Glutamatergic neuron (in vitro differentiated cells): ENCODE results near the gene ZNF835. TPM values are rescaled to one million over a fixed set of nuclear protein-coding genes. Genes with fewer than 3 reads are reported as not detected.

Experiments
- DNase-seq: peaks from one replicate; pipeline ENCODE4 v3.0.0; 2022
- H3K27ac Mint-ChIP-seq: one replicate; pipeline ENCODE4 v1.8.0; 2020; ENCODE audit warnings: mild to moderate bottlenecking, mixed read lengths, inconsistent platforms; ENCODE audit not compliant: unreplicated experiment
- H3K27me3 Mint-ChIP-seq: one replicate; pipeline ENCODE4 v1.8.0; 2020; ENCODE audit warnings: mild to moderate bottlenecking, moderate library complexity, mixed read lengths, inconsistent platforms; ENCODE audit not compliant: unreplicated experiment
- H3K36me3 Mint-ChIP-seq: one replicate; pipeline ENCODE4 v1.8.0; 2020; ENCODE audit warnings: mild to moderate bottlenecking, mixed read lengths, inconsistent platforms; ENCODE audit not compliant: unreplicated experiment
- H3K4me1 Mint-ChIP-seq: one replicate; pipeline ENCODE4 v1.8.0; 2020; ENCODE audit warnings: mild to moderate bottlenecking, low read depth, mixed read lengths, inconsistent platforms; ENCODE audit not compliant: unreplicated experiment
- H3K4me3 Mint-ChIP-seq: one replicate; pipeline ENCODE4 v1.8.0; 2020; ENCODE audit warnings: mild to moderate bottlenecking, mixed read lengths, inconsistent platforms; ENCODE audit not compliant: unreplicated experiment
- H3K9me3 Mint-ChIP-seq: one replicate; pipeline ENCODE4 v1.8.0; 2020; ENCODE audit warnings: mild to moderate bottlenecking, moderate library complexity, mixed read lengths, inconsistent platforms; ENCODE audit not compliant: unreplicated experiment
- CTCF ChIP-seq: fragments of 200-600 bp; sonication (generic); IDR thresholded peaks from one replicate; pipeline ENCODE4 v1.5.0; 2021; ENCODE audit not compliant: partially characterized antibody, unreplicated experiment
- total RNA-seq: library from RNA; stranded (reverse); fragmentation: NEBNext Ultra II Directional; extraction: Animal tissue kit (Norgen Biotek cat#: 25700); gene quantifications from one replicate; pipeline ENCODE4 v1.2.1, GENCODE V29; 2021; ENCODE audit not compliant: unreplicated experiment

The ZNF835 gene
- total RNA-seq, 1 donor from 2014 or later, result 2.7 TPM

GRCh38 chr19:56633021-56633420, 38.5 kb downstream of the ZNF835 start:
- H3K27me3 Mint-ChIP-seq, result peaks cover 10% of the 10 kb centered on the region
- no peak for DNase-seq
- peaks cover 42% of the 10 kb centered on the region for H3K36me3 Mint-ChIP-seq
- H3K4me3 Mint-ChIP-seq, result no peak overlapping the region
- no peak for TF ChIP-seq CTCF
- H3K9me3 Mint-ChIP-seq, result peaks cover 27% of the 10 kb centered on the region
- H3K27ac Mint-ChIP-seq, result no peak overlapping the region
- no peaks in the 10 kb centered on the region for H3K4me1 Mint-ChIP-seq

- Mint-ChIP-seq H3K9me3 (peaks cover 35% of the 10 kb centered on the region), H3K27ac (no peak overlapping the region), H3K27me3 (peaks cover 6% of the 10 kb centered on the region), H3K36me3 (peaks cover 40% of the 10 kb centered on the region), H3K4me1 (no peaks in the 10 kb centered on the region), H3K4me3 (no peak overlapping the region)
- TF ChIP-seq CTCF, result no peak
- DNase-seq, result no peak
Measured at GRCh38 chr19:56625708-56626107, 45.8 kb downstream of the ZNF835 start.

GRCh38 chr19:56623006-56623405, 48.6 kb downstream of the ZNF835 start:
- no peak overlapping the region for H3K27ac Mint-ChIP-seq
- peaks cover 6% of the 10 kb centered on the region for H3K27me3 Mint-ChIP-seq
- H3K4me3 Mint-ChIP-seq, result no peak overlapping the region
- no peak for DNase-seq
- H3K36me3 Mint-ChIP-seq, result peaks cover 40% of the 10 kb centered on the region
- H3K9me3 Mint-ChIP-seq, result peaks cover 33% of the 10 kb centered on the region
- no peak for TF ChIP-seq CTCF
- H3K4me1 Mint-ChIP-seq, result no peaks in the 10 kb centered on the region

- Mint-ChIP-seq H3K36me3 (peaks cover 42% of the 10 kb centered on the region), H3K4me3 (no peak overlapping the region)
Measured at GRCh38 chr19:56622374-56622773, 49.2 kb downstream of the ZNF835 start.

GRCh38 chr19:56619121-56619520, 52.4 kb downstream of the ZNF835 start:
- TF ChIP-seq CTCF, result no peak
- Mint-ChIP-seq H3K9me3 (peaks cover 25% of the 10 kb centered on the region), H3K27me3 (peaks cover 4% of the 10 kb centered on the region), H3K36me3 (peaks cover 56% of the 10 kb centered on the region), H3K4me1 (peaks cover 2% of the 10 kb centered on the region), H3K27ac (no peak overlapping the region), H3K4me3 (no peak overlapping the region)
- no peak for DNase-seq

More at GRCh38 chr19:56622374-56622773, 49.2 kb downstream of the ZNF835 start:
- Mint-ChIP-seq H3K27ac (no peak overlapping the region), H3K4me1 (no peaks in the 10 kb centered on the region), H3K27me3 (peaks cover 6% of the 10 kb centered on the region), H3K9me3 (peaks cover 34% of the 10 kb centered on the region)
- no peak for TF ChIP-seq CTCF
- DNase-seq, result no peak
